RWPE1 (cell line): ENCODE measurements around the gene INPP4B.

Source experiments
- CTCF ChIA-PET: fragments of 350-600 bp; sonication (Branson Sonifier 250); formaldehyde crosslinking; extraction: SDS; loops from one replicate; lab custom pipeline; 2021; lab: Yijun Ruan, JAX
- POLR2A ChIA-PET: fragments of 400-600 bp; formaldehyde crosslinking; extraction: SDS; loops from one replicate; lab custom pipeline; 2020; ENCODE audit warnings: antibody characterized with exemption; ENCODE audit not compliant: low non-redundant PET; lab: Yijun Ruan, JAX
- DNase-seq: peaks from one replicate; pipeline ENCODE4 v3.0.0; 2012; ENCODE audit warnings: low spot score
- H3K27ac ChIP-seq: fragments of 450-650 bp; 2 replicates; pipeline ENCODE4 v1.5.1; 2017
- CTCF ChIP-seq: fragments of 450-650 bp; conservative IDR thresholded peaks from 2 replicates; pipeline ENCODE4 v1.5.1; 2017; ENCODE audit warnings: low read depth, mild to moderate bottlenecking

INPP4B gene

DNA sequence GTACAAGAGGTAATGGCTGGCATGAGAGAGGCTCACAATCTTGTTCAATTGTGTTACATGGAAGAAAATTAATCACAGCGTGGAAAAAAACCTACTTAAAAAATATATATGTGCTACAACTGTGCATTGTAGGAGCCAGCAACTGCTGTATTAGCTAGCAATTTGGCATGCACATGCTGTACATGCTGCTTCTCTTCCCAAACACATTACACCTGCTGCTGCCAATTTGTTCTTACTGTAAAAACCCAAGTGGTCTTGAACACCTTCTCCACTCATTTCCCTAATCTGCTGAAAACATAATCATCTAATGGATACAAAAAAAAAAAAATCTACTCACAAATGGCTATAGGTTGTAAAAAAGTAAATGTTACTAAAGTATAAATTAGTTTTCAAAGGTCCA, 264.2 kb downstream of the INPP4B start:
- ChIA-PET CTCF (no interaction called here), POLR2A (no interaction called here)
- H3K27ac ChIP-seq: no peak overlapping the region
- DNase-seq: no peak
- TF ChIP-seq CTCF: no peak

GRCh38 chr4:142579443-142579842, 266.7 kb downstream of the INPP4B start:
- DNase-seq: no peak
- ChIA-PET CTCF (interaction anchor here (1.0 kb wide), 1 partner anchor 29 kb away, joined by 6 read pairs; no protein-coding TSS in a partner anchor), POLR2A (no interaction called here)
- TF ChIP-seq CTCF: no peak
- H3K27ac ChIP-seq: no peak overlapping the region

DNA sequence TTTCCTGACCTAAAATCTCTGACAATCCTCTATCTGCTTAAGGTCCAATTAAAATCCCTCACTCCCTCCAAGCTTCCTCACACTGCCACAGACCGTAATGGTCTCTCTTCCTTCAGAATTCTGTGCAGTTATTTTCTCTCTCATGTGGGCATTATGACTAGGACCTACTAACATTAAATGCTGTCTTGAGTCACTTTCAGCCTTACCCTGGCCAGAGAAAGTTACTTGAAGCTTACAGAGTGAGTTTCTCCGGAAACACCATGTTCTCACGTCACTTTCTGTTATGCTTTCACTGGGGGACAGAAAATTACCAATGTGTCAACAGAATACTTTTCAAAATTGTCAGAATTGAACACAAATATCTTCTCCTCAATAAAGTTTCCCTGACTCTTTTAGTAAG, 271.8 kb downstream of the INPP4B start:
- no peak for TF ChIP-seq CTCF
- CTCF ChIA-PET: no interaction called here

DNA sequence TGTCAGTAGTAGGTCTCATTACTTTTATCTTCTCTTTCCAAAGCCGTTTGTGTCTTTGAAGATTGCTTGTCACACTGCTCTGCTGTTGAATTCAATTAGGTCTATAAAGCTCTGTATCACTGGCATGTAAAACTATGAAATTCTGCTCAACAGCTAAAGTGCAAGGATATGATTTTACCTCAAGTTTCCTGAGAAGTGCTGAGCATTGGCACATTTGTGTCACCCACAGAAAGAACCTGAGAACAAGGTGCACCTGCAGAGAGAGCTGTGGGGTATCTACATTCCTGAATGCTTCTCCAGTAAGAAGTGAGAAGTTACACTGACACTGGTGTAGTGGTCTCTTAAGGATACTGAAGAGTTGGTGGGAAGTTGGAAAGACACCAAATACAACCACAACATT, 274.0 kb downstream of the INPP4B start:
- POLR2A ChIA-PET: no interaction called here
- no peak for TF ChIP-seq CTCF
- no peak overlapping the region for H3K27ac ChIP-seq
- CTCF ChIA-PET: no interaction called here
- no peak for DNase-seq

More for the DNA sequence above, 271.8 kb downstream of the INPP4B start:
- H3K27ac ChIP-seq: no peak overlapping the region
- DNase-seq: no peak
- POLR2A ChIA-PET: no interaction called here

GRCh38 chr4:142567620-142568451, 278.3 kb downstream of the INPP4B start:
- H3K27ac ChIP-seq: no peak overlapping the region
- ChIA-PET CTCF (interaction anchor here (0.6 to 0.7 kb wide), 2 partner anchors 10 to 39 kb away, joined by 3 to 5 read pairs; no protein-coding TSS in a partner anchor), POLR2A (no interaction called here)
- DNase-seq: no peak
- no peak for TF ChIP-seq CTCF

- no peak for DNase-seq
- CTCF ChIA-PET: interaction anchor here (0.6 kb wide), 1 partner anchor 38 kb away, joined by 5 read pairs; no protein-coding TSS in a partner anchor
These were observed 278.9 kb downstream of the INPP4B start for GRCh38 chr4:142567199-142567598.

More at GRCh38 chr4:142567199-142567598, 278.9 kb downstream of the INPP4B start:
- POLR2A ChIA-PET: no interaction called here
- H3K27ac ChIP-seq: no peak overlapping the region
- no peak for TF ChIP-seq CTCF
